ENCODE measurements around the gene C6orf118. TPM values are rescaled to one million over a fixed set of nuclear protein-coding genes. Genes with fewer than 3 reads are reported as not detected.

The C6orf118 gene
- total RNA-seq, 5 donors from 2014 or later (not counting 1 experiment from before 2014, with no cell fraction given), result not detected

- H3K36me3 Mint-ChIP-seq, result no peaks in the 10 kb centered on the region
- Histone ChIP-seq H3K9me3 (no peaks in the 10 kb centered on the region), H3K36me3 (ENCODE audit: control insufficient read depth in 2 of 2, extremely low read depth in 1 of 2, insufficient read depth in 1 of 2, low read length in 1 of 2) (no peaks in the 10 kb centered on the region), H3K4me1 (ENCODE audit: control insufficient read depth in 1 of 2, extremely low read depth in 1 of 2, insufficient read depth in 2 of 2, low read length in 2 of 2) (no peaks in the 10 kb centered on the region), H3K27ac (ENCODE audit: low read length) (no peak overlapping the region), H3K27me3 (replicated peaks in 1 of 2; ENCODE audit: control insufficient read depth in 2 of 2, extremely low read depth in 1 of 2, insufficient read depth in 2 of 2, low read length in 1 of 2) (no peaks in the 10 kb centered on the region), H3K4me3 (ENCODE audit: control insufficient read depth in 1 of 2, extremely low read depth in 1 of 2, low read length in 1 of 2) (no peak overlapping the region)
- H3K27me3 Mint-ChIP-seq, result no peaks in the 10 kb centered on the region
- no peak for DNase-seq
- WGBS (ENCODE audit: insufficient coverage), result no CpG with 5 or more reads among the region's 6 CpGs
- H3K9me3 Mint-ChIP-seq, result peaks cover 2 to 23% (median 23%) of the 10 kb centered on the region in 3 donors
- CTCF ChIA-PET, result no interaction called here
- POLR2A ChIA-PET, result no interaction called here
- no peak for ATAC-seq (replicated peaks in 1 of 4)
- no peaks in the 10 kb centered on the region for H3K4me1 Mint-ChIP-seq
- H3K27ac Mint-ChIP-seq, result no peak overlapping the region
- no peak overlapping the region for H3K4me3 Mint-ChIP-seq
These were observed 16.7 kb downstream of the C6orf118 start for GRCh38 chr6:165292657-165293056.

- Histone ChIP-seq H3K27ac (ENCODE audit: low read length) (no peak overlapping the region), H3K9me3 (no peaks in the 10 kb centered on the region), H3K4me3 (ENCODE audit: control insufficient read depth in 1 of 2, extremely low read depth in 1 of 2, low read length in 1 of 2) (no peak overlapping the region), H3K36me3 (ENCODE audit: control insufficient read depth in 2 of 2, extremely low read depth in 1 of 2, insufficient read depth in 1 of 2, low read length in 1 of 2) (no peaks in the 10 kb centered on the region), H3K4me1 (ENCODE audit: control insufficient read depth in 1 of 2, extremely low read depth in 1 of 2, insufficient read depth in 2 of 2, low read length in 2 of 2) (no peaks in the 10 kb centered on the region), H3K27me3 (replicated peaks in 1 of 2; ENCODE audit: control insufficient read depth in 2 of 2, extremely low read depth in 1 of 2, insufficient read depth in 2 of 2, low read length in 1 of 2) (no peaks in the 10 kb centered on the region)
- Mint-ChIP-seq H3K36me3 (no peaks in the 10 kb centered on the region), H3K9me3 (peaks cover 2 to 26% (median 11%) of the 10 kb centered on the region in 3 donors), H3K27me3 (no peaks in the 10 kb centered on the region), H3K27ac (no peak overlapping the region), H3K4me1 (no peaks in the 10 kb centered on the region), H3K4me3 (no peak overlapping the region)
- ATAC-seq (replicated peaks in 1 of 4), result no peak
- DNase-seq, result no peak
- ChIA-PET CTCF (no interaction called here), POLR2A (no interaction called here)
- 60% methylated on average over 2 of the region's 3 CpGs for WGBS (ENCODE audit: insufficient coverage)
These were observed 34.8 kb downstream of the C6orf118 start for GRCh38 chr6:165274611-165275010.

- Mint-ChIP-seq H3K36me3 (no peaks in the 10 kb centered on the region), H3K4me3 (no peak overlapping the region), H3K9me3 (peaks cover 2 to 15% (median 14%) of the 10 kb centered on the region in 3 donors), H3K27me3 (no peaks in the 10 kb centered on the region), H3K4me1 (no peaks in the 10 kb centered on the region), H3K27ac (no peak overlapping the region)
- ChIA-PET POLR2A (no interaction called here), CTCF (no interaction called here)
- Histone ChIP-seq H3K27me3 (replicated peaks in 1 of 2; ENCODE audit: control insufficient read depth in 2 of 2, extremely low read depth in 1 of 2, insufficient read depth in 2 of 2, low read length in 1 of 2) (no peaks in the 10 kb centered on the region), H3K4me1 (ENCODE audit: control insufficient read depth in 1 of 2, extremely low read depth in 1 of 2, insufficient read depth in 2 of 2, low read length in 2 of 2) (no peaks in the 10 kb centered on the region), H3K36me3 (ENCODE audit: control insufficient read depth in 2 of 2, extremely low read depth in 1 of 2, insufficient read depth in 1 of 2, low read length in 1 of 2) (no peaks in the 10 kb centered on the region), H3K27ac (ENCODE audit: low read length) (no peak overlapping the region), H3K9me3 (no peaks in the 10 kb centered on the region), H3K4me3 (ENCODE audit: control insufficient read depth in 1 of 2, extremely low read depth in 1 of 2, low read length in 1 of 2) (no peak overlapping the region)
- no peak for ATAC-seq (replicated peaks in 1 of 4)
- no peak for DNase-seq
- WGBS (ENCODE audit: insufficient coverage), result 63% methylated on average over 5 of the region's 6 CpGs
These were observed 36.8 kb downstream of the C6orf118 start for GRCh38 chr6:165272585-165272984.

- POLR2A ChIA-PET, result no interaction called here
- no peak for DNase-seq
- CTCF ChIA-PET, result interaction anchor here in 1 of 2 donors (0.6 kb wide), 1 partner anchor 78 kb away, joined by 3 read pairs; no protein-coding TSS in a partner anchor
- Histone ChIP-seq H3K27ac (ENCODE audit: low read length) (no peak overlapping the region), H3K27me3 (replicated peaks in 1 of 2; ENCODE audit: control insufficient read depth in 2 of 2, extremely low read depth in 1 of 2, insufficient read depth in 2 of 2, low read length in 1 of 2) (no peaks in the 10 kb centered on the region), H3K9me3 (no peaks in the 10 kb centered on the region), H3K4me1 (ENCODE audit: control insufficient read depth in 1 of 2, extremely low read depth in 1 of 2, insufficient read depth in 2 of 2, low read length in 2 of 2) (no peaks in the 10 kb centered on the region), H3K4me3 (ENCODE audit: control insufficient read depth in 1 of 2, extremely low read depth in 1 of 2, low read length in 1 of 2) (no peak overlapping the region), H3K36me3 (ENCODE audit: control insufficient read depth in 2 of 2, extremely low read depth in 1 of 2, insufficient read depth in 1 of 2, low read length in 1 of 2) (no peaks in the 10 kb centered on the region)
- H3K27ac Mint-ChIP-seq, result no peak overlapping the region
- no peak overlapping the region for H3K4me3 Mint-ChIP-seq
- no peak for ATAC-seq (replicated peaks in 1 of 4)
- no peaks in the 10 kb centered on the region for H3K27me3 Mint-ChIP-seq
- peaks cover 0 to 17% (median 5%) of the 10 kb centered on the region in 3 donors for H3K9me3 Mint-ChIP-seq
- WGBS (ENCODE audit: insufficient coverage), result 51% methylated on average over 7 of the region's 7 CpGs
- no peaks in the 10 kb centered on the region for H3K4me1 Mint-ChIP-seq
- H3K36me3 Mint-ChIP-seq, result no peaks in the 10 kb centered on the region
These were observed 40.4 kb downstream of the C6orf118 start for GRCh38 chr6:165268987-165269386.

GRCh38 chr6:165266621-165267020 is 42.8 kb downstream of the C6orf118 start:
- no peaks in the 10 kb centered on the region for H3K4me1 ChIP-seq (ENCODE audit: control insufficient read depth in 1 of 2, extremely low read depth in 1 of 2, insufficient read depth in 2 of 2, low read length in 2 of 2)
- POLR2A ChIA-PET, result no interaction called here
- no peak overlapping the region for H3K27ac ChIP-seq (ENCODE audit: low read length)
- no peaks in the 10 kb centered on the region for H3K4me1 Mint-ChIP-seq
- H3K36me3 ChIP-seq (ENCODE audit: control insufficient read depth in 2 of 2, extremely low read depth in 1 of 2, insufficient read depth in 1 of 2, low read length in 1 of 2), result no peaks in the 10 kb centered on the region
- DNase-seq (no peak), ATAC-seq (replicated peaks in 1 of 4) (no peak)
- peaks cover 7 to 21% (median 9%) of the 10 kb centered on the region in 3 donors for H3K9me3 Mint-ChIP-seq
- no peaks in the 10 kb centered on the region for H3K9me3 ChIP-seq
- WGBS (ENCODE audit: insufficient coverage), result no CpG with 5 or more reads among the region's 1 CpG
- CTCF ChIA-PET, result no interaction called here
- no peak overlapping the region for H3K27ac Mint-ChIP-seq
- no peaks in the 10 kb centered on the region for H3K36me3 Mint-ChIP-seq
- H3K27me3 ChIP-seq (replicated peaks in 1 of 2; ENCODE audit: control insufficient read depth in 2 of 2, extremely low read depth in 1 of 2, insufficient read depth in 2 of 2, low read length in 1 of 2), result no peaks in the 10 kb centered on the region
- H3K4me3 ChIP-seq (ENCODE audit: control insufficient read depth in 1 of 2, extremely low read depth in 1 of 2, low read length in 1 of 2), result no peak overlapping the region
- no peak overlapping the region for H3K4me3 Mint-ChIP-seq
- H3K27me3 Mint-ChIP-seq, result no peaks in the 10 kb centered on the region

- H3K4me3 Mint-ChIP-seq, result no peak overlapping the region
- 88% methylated on average over 5 of the region's 5 CpGs for WGBS (ENCODE audit: insufficient coverage)
- Histone ChIP-seq H3K36me3 (ENCODE audit: control insufficient read depth in 2 of 2, extremely low read depth in 1 of 2, insufficient read depth in 1 of 2, low read length in 1 of 2) (no peaks in the 10 kb centered on the region), H3K27ac (ENCODE audit: low read length) (no peak overlapping the region), H3K9me3 (no peaks in the 10 kb centered on the region), H3K4me3 (ENCODE audit: control insufficient read depth in 1 of 2, extremely low read depth in 1 of 2, low read length in 1 of 2) (no peak overlapping the region), H3K27me3 (replicated peaks in 1 of 2; ENCODE audit: control insufficient read depth in 2 of 2, extremely low read depth in 1 of 2, insufficient read depth in 2 of 2, low read length in 1 of 2) (no peaks in the 10 kb centered on the region), H3K4me1 (ENCODE audit: control insufficient read depth in 1 of 2, extremely low read depth in 1 of 2, insufficient read depth in 2 of 2, low read length in 2 of 2) (no peaks in the 10 kb centered on the region)
- H3K27me3 Mint-ChIP-seq, result no peaks in the 10 kb centered on the region
- peaks cover 7 to 22% (median 10%) of the 10 kb centered on the region in 3 donors for H3K9me3 Mint-ChIP-seq
- H3K4me1 Mint-ChIP-seq, result no peaks in the 10 kb centered on the region
- no peak for DNase-seq
- POLR2A ChIA-PET, result no interaction called here
- CTCF ChIA-PET, result no interaction called here
- H3K27ac Mint-ChIP-seq, result no peak overlapping the region
- H3K36me3 Mint-ChIP-seq, result no peaks in the 10 kb centered on the region
- no peak for ATAC-seq (replicated peaks in 1 of 4)
These were observed 43.2 kb downstream of the C6orf118 start for GRCh38 chr6:165266191-165266590.

GRCh38 chr6:165260462-165260861 is 48.9 kb downstream of the C6orf118 start:
- no peaks in the 10 kb centered on the region for H3K4me1 ChIP-seq (ENCODE audit: control insufficient read depth in 1 of 2, extremely low read depth in 1 of 2, insufficient read depth in 2 of 2, low read length in 2 of 2)
- Mint-ChIP-seq H3K9me3 (peaks cover 30 to 42% (median 34%) of the 10 kb centered on the region in 3 donors), H3K4me3 (no peak overlapping the region), H3K36me3 (no peaks in the 10 kb centered on the region), H3K27ac (no peak overlapping the region), H3K27me3 (no peaks in the 10 kb centered on the region), H3K4me1 (no peaks in the 10 kb centered on the region)
- H3K4me3 ChIP-seq (ENCODE audit: control insufficient read depth in 1 of 2, extremely low read depth in 1 of 2, low read length in 1 of 2), result no peak overlapping the region
- CTCF ChIA-PET, result no interaction called here
- no peak overlapping the region for H3K27ac ChIP-seq (ENCODE audit: low read length)
- WGBS (ENCODE audit: insufficient coverage), result no CpG with 5 or more reads among the region's 2 CpGs
- no peak for DNase-seq
- no peak for ATAC-seq (replicated peaks in 1 of 4)
- no peaks in the 10 kb centered on the region for H3K27me3 ChIP-seq (replicated peaks in 1 of 2; ENCODE audit: control insufficient read depth in 2 of 2, extremely low read depth in 1 of 2, insufficient read depth in 2 of 2, low read length in 1 of 2)
- no peaks in the 10 kb centered on the region for H3K9me3 ChIP-seq
- H3K36me3 ChIP-seq (ENCODE audit: control insufficient read depth in 2 of 2, extremely low read depth in 1 of 2, insufficient read depth in 1 of 2, low read length in 1 of 2), result no peaks in the 10 kb centered on the region
- POLR2A ChIA-PET, result no interaction called here
